Measurements from ENCODE around the gene LIM2. TPM values are rescaled to one million over a fixed set of nuclear protein-coding genes. Genes with fewer than 3 reads are reported as not detected.

Gene LIM2
- total RNA-seq, 1 donor from 2014 or later = not detected

DNA sequence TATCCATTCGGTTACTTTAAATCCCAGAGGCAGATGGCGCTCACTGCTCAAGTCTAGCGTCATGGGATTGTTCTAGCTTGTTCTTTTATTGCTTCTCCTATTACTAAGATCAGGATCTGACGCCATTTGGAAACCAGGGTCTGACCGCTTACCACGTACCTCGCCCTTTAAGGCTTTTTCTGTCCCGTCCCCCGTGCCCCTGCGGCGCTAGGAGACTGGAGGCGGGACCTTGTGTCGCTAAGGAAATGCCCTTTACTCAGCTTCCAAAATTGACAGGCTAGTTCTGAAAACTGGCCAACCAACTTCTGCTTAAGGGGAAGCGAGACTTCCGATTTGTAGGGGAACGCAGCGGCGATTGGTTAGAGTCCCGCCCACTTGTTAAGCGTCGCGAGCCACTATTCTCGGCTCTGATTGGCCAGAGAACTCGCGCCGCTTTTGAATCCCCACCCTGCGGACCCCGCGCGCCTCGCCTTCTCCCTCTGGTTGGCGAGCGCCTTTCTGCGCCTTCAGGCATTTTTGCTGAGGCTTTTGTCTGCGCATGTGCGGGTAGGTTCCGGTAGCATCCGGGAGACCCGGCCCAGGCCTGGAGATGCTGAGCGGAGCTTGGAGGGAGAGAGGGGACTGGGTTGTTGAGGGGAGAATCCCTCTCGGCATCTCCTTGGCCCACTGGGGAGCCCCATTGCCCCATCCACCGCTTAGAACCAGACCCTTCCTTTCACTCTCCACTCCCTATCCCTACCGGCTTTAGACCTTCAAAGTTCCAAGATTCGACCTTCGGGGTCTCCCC lies 6.5 kb upstream of the LIM2 start:
- TF ChIP-seq, protein P1, sequence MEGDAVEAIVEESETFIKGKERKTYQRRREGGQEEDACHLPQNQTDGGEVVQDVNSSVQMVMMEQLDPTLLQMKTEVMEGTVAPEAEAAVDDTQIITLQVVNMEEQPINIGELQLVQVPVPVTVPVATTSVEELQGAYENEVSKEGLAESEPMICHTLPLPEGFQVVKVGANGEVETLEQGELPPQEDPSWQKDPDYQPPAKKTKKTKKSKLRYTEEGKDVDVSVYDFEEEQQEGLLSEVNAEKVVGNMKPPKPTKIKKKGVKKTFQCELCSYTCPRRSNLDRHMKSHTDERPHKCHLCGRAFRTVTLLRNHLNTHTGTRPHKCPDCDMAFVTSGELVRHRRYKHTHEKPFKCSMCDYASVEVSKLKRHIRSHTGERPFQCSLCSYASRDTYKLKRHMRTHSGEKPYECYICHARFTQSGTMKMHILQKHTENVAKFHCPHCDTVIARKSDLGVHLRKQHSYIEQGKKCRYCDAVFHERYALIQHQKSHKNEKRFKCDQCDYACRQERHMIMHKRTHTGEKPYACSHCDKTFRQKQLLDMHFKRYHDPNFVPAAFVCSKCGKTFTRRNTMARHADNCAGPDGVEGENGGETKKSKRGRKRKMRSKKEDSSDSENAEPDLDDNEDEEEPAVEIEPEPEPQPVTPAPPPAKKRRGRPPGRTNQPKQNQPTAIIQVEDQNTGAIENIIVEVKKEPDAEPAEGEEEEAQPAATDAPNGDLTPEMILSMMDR (IDR thresholded peaks at IDR 0.05) = no peak
- DNase-seq = peak; percentile 95
- Histone ChIP-seq H3K27ac (peak overlapping the region; percentile 80), H3K9me3 (no peaks in the 10 kb centered on the region), H3K36me3 (no peaks in the 10 kb centered on the region), H3K27me3 (ENCODE audit: low read depth) (no peaks in the 10 kb centered on the region), H3K4me1 (peaks cover 11% of the 10 kb centered on the region), H3K4me3 (peak overlapping the region; percentile 50)
- intact Hi-C loops (cut with DNase I) = no loop called here
- peak; percentile 97 to 98 for ATAC-seq

DNA sequence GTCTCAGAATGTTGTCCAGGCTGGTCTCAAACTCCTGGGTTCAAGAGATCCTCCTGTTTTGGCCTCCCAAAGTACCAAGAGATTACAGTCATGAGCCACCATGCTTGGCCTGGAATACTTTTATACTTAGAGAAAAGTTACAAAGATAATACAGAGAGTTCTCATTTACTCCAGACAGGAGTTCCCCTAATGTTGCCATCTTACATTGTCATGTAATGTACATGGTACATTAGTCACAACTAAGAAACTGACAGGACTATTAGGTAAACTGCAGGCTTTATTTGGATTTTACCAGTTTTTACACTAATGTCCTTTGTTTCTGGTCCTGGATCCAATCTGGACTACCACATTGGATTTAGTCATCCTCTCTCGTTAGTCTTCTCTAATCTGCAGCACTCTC lies 4.9 kb upstream of the LIM2 start:
- Histone ChIP-seq H3K36me3 (no peaks in the 10 kb centered on the region), H3K9me3 (no peaks in the 10 kb centered on the region), H3K4me1 (peaks cover 11% of the 10 kb centered on the region), H3K27me3 (ENCODE audit: low read depth) (no peaks in the 10 kb centered on the region), H3K4me3 (no peak overlapping the region), H3K27ac (no peak overlapping the region)
- intact Hi-C loops (cut with DNase I) = no loop called here
- no peak for ATAC-seq
- DNase-seq = no peak
- TF ChIP-seq, protein P1 (IDR thresholded peaks at IDR 0.05) = no peak

DNA sequence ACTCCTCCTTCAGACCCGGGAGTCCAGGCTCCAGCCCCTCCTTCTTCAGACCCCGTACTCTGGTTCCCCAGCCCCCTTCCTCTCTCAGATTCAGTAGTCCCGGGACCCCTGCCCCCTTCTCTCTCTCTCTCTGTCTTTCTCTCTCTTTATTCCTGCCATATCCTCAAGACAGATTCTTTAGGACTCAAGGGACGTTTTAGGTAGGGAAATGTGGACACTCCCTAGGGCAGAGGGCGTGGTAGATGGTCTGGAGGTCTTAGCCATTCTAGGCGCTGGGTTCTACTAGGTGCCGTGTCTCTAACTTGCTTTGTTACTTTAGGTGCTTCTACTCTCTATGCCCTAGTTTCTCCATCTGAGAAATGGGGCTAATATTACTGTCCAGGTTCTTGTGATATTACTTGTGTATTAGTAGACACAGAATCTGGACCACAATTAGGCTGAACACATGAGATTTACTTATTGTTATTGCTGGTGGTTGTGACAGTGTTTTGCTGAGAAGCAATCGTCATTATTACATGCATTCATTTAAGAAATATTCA lies 3.4 kb upstream of the LIM2 start:
- Histone ChIP-seq H3K36me3 (no peaks in the 10 kb centered on the region), H3K4me3 (no peak overlapping the region), H3K27me3 (ENCODE audit: low read depth) (no peaks in the 10 kb centered on the region), H3K4me1 (peaks cover 11% of the 10 kb centered on the region), H3K9me3 (no peaks in the 10 kb centered on the region), H3K27ac (no peak overlapping the region)
- DNase-seq (no peak), ATAC-seq (no peak)
- TF ChIP-seq, protein P1 (IDR thresholded peaks at IDR 0.05) = no peak
- intact Hi-C loops (cut with DNase I) = no loop called here

DNA sequence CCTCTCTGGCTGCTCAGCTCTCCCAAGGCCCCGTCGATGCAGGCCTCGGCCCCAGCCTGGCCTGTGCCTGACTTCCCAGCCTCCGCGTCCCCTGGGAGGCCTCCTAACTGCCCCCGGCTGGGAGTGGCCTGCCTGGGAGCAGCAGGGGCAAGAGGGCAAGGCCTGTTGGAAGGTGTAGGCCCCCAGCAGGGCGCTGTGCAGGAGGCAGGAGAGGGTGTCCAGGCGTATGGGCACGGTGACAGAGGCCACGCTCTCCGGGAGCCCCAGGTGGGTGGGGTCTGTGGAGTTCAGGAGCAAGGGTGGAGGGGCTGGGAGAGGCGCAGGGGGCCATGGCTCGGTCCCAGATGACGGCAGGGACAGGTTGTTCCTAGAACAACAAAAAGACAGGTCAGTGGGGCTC lies 1.4 kb upstream of the LIM2 start:
- ATAC-seq (no peak), DNase-seq (no peak)
- TF ChIP-seq, protein P1 (IDR thresholded peaks at IDR 0.05) = no peak
- Histone ChIP-seq H3K4me3 (no peak overlapping the region), H3K27me3 (ENCODE audit: low read depth) (no peaks in the 10 kb centered on the region), H3K27ac (no peak overlapping the region), H3K4me1 (no peaks in the 10 kb centered on the region), H3K36me3 (no peaks in the 10 kb centered on the region), H3K9me3 (no peaks in the 10 kb centered on the region)
- intact Hi-C loops (cut with DNase I) = no loop called here

DNA sequence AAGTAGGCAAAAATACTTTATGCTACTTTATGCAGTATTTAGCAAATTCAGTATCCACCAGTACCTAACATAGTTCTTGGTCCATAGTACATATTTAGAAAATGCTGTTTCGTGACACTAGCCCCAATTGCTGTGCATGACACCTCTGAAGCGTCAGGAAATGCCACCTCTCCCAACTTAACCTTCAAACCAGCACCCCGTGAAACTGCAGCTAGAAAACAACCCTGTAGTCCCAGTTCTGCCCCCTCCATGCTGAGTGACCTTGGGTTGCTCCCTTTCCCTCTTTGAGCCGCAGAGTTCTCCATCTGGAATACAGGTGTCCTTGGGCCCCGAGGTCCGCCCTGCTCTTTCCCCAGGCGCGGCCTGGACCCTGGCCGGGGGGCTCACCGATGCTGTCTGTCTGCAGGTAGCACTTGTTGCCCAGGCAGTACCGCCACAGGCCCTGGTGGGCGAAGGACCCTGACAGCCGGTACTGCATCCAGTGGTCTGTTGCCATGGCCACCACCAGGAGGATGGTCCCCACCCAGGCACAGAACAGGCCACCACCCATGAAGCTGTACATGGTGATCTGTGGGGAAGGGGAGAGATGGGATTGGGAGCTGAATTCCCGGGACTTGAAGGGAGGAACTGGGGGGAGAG lies 773 bp downstream of the LIM2 start:
- Histone ChIP-seq H3K4me3 (no peak overlapping the region), H3K4me1 (no peaks in the 10 kb centered on the region), H3K9me3 (no peaks in the 10 kb centered on the region), H3K36me3 (no peaks in the 10 kb centered on the region), H3K27ac (no peak overlapping the region), H3K27me3 (ENCODE audit: low read depth) (no peaks in the 10 kb centered on the region)
- no peak for ATAC-seq
- TF ChIP-seq, protein P1 (IDR thresholded peaks at IDR 0.05) = no peak
- intact Hi-C loops (cut with DNase I) = no loop called here
- DNase-seq = no peak

All from lower lobe of right lung (tissue), 2 donors.